Ishikawa (cell line): Measurements from ENCODE around the gene KIN.

Source experiments
- CEBPB ChIP-seq: IDR thresholded peaks from 2 replicates; pipeline ENCODE4 v1.6.1; 2012
- CREB1 ChIP-seq: IDR thresholded peaks from 2 replicates; pipeline ENCODE4 v1.6.1; 2012; ENCODE audit warnings: low read depth
- EP300 ChIP-seq: IDR thresholded peaks from 2 replicates; pipeline ENCODE4 v1.6.1; 2012; ENCODE audit warnings: borderline replicate concordance
- FOXM1 ChIP-seq: IDR thresholded peaks from 2 replicates; pipeline ENCODE4 v1.6.1; 2012; ENCODE audit warnings: low read depth, borderline replicate concordance
- RAD21 ChIP-seq: IDR thresholded peaks from 2 replicates; pipeline ENCODE4 v1.6.1; 2012; ENCODE audit warnings: low read depth
- TCF12 ChIP-seq: IDR thresholded peaks from 2 replicates; pipeline ENCODE4 v1.6.1; 2012; ENCODE audit warnings: low read depth
- TF ChIP-seq, protein P1 (sequence below): IDR thresholded peaks from 2 replicates; pipeline ENCODE4 v1.6.1; 2012
- TF ChIP-seq, protein P2 (sequence below): IDR thresholded peaks from 2 replicates; pipeline ENCODE4 v1.6.1; 2012; ENCODE audit warnings: low read depth, mild to moderate bottlenecking

DNA sequence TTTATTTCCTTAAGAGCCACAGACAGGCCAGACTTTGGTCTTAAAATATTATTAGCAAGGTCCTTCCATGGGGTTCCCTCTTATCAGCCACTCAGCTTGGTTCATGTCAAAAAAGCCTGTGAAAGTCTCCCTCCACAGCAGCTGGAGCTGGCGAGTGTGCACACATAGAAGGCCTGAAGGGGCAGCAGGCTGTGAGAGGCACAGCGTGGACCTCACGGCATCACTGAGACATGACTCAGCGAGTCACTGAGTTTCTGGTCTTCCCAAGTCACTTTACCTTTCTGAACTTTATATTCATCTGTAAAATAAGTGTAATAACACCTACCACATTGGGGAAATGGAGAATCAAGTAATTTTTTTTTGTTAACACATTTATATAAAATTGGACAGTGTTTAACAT lies 39.2 kb upstream of the KIN start:
- TF ChIP-seq, protein P1, sequence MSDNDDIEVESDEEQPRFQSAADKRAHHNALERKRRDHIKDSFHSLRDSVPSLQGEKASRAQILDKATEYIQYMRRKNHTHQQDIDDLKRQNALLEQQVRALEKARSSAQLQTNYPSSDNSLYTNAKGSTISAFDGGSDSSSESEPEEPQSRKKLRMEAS, result no peak
- TF ChIP-seq, protein P2, sequence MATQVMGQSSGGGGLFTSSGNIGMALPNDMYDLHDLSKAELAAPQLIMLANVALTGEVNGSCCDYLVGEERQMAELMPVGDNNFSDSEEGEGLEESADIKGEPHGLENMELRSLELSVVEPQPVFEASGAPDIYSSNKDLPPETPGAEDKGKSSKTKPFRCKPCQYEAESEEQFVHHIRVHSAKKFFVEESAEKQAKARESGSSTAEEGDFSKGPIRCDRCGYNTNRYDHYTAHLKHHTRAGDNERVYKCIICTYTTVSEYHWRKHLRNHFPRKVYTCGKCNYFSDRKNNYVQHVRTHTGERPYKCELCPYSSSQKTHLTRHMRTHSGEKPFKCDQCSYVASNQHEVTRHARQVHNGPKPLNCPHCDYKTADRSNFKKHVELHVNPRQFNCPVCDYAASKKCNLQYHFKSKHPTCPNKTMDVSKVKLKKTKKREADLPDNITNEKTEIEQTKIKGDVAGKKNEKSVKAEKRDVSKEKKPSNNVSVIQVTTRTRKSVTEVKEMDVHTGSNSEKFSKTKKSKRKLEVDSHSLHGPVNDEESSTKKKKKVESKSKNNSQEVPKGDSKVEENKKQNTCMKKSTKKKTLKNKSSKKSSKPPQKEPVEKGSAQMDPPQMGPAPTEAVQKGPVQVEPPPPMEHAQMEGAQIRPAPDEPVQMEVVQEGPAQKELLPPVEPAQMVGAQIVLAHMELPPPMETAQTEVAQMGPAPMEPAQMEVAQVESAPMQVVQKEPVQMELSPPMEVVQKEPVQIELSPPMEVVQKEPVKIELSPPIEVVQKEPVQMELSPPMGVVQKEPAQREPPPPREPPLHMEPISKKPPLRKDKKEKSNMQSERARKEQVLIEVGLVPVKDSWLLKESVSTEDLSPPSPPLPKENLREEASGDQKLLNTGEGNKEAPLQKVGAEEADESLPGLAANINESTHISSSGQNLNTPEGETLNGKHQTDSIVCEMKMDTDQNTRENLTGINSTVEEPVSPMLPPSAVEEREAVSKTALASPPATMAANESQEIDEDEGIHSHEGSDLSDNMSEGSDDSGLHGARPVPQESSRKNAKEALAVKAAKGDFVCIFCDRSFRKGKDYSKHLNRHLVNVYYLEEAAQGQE, result no peak
- no peak for TF ChIP-seq EP300
- TF ChIP-seq CEBPB, result no peak
- TF ChIP-seq TCF12, result no peak
- no peak for TF ChIP-seq RAD21
- TF ChIP-seq FOXM1, result no peak
- no peak for TF ChIP-seq CREB1
